Prostate gland (tissue), 2 donors: ENCODE results near the gene NPDC1.

Experiments
- POLR2A ChIP-seq: fragments of 450-650 bp; IDR thresholded peaks from one replicate; pipeline ENCODE4 v1.6.1; 2016; ENCODE audit warnings: antibody characterized with exemption, mild to moderate bottlenecking
- POLR2AphosphoS5 ChIP-seq: sonication (generic); formaldehyde crosslinking; IDR thresholded peaks from one replicate; pipeline ENCODE4 v1.6.1; 2017; ENCODE audit warnings: antibody characterized with exemption
- TF ChIP-seq, protein P1 (sequence below), 4 experiments: fragments of 200-600 bp in 2 of 4; fragments of 450-650 bp in 2 of 4; sonication (generic) in 2 of 4; IDR thresholded peaks; 1 replicate in 3 of 4; 2 replicates in 1 of 4; pipeline ENCODE4 v1.5.1; 2016 to 2019; ENCODE audit warnings: antibody characterized with exemption in 4 of 4, mild to moderate bottlenecking in 2 of 4, moderate library complexity in 2 of 4

GRCh38 chr9:137077758-137078693 is 32.0 kb upstream of the NPDC1 start:
- TF ChIP-seq, protein P1, sequence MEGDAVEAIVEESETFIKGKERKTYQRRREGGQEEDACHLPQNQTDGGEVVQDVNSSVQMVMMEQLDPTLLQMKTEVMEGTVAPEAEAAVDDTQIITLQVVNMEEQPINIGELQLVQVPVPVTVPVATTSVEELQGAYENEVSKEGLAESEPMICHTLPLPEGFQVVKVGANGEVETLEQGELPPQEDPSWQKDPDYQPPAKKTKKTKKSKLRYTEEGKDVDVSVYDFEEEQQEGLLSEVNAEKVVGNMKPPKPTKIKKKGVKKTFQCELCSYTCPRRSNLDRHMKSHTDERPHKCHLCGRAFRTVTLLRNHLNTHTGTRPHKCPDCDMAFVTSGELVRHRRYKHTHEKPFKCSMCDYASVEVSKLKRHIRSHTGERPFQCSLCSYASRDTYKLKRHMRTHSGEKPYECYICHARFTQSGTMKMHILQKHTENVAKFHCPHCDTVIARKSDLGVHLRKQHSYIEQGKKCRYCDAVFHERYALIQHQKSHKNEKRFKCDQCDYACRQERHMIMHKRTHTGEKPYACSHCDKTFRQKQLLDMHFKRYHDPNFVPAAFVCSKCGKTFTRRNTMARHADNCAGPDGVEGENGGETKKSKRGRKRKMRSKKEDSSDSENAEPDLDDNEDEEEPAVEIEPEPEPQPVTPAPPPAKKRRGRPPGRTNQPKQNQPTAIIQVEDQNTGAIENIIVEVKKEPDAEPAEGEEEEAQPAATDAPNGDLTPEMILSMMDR (IDR thresholded peaks at IDR 0.05): no peak
- TF ChIP-seq POLR2A (no peak), POLR2AphosphoS5 (no peak)
